ENCODE results near the gene ACTN1. TPM values are rescaled to one million over a fixed set of nuclear protein-coding genes. Genes with fewer than 3 reads are reported as not detected.

Gene ACTN1
- total and polyA plus RNA-seq, 10 of the 15 experiments (the other 5 are each of a cell fraction or from before 2014, with no cell fraction given) = 0.14 to 39.4 (median 2.6) TPM

GRCh38 chr14:68842298-68842697 is 136.8 kb downstream of the ACTN1 start:
- CTCF ChIA-PET = interaction anchor here (0.9 to 5.2 kb wide), 4 partner anchors 18 to 592 kb away, joined by 3 to 231 read pairs (median 4); no protein-coding TSS in a partner anchor
- SMC1A ChIA-PET (ENCODE audit: uncharacterized antibody, unreplicated experiment) = interaction anchor here (0.7 to 3.9 kb wide), 4 partner anchors 16 to 591 kb away, joined by 3 to 41 read pairs (median 26); no protein-coding TSS in a partner anchor
- TF ChIP-seq ETV6 (conservative IDR thresholded peaks at IDR 0.05 in 1 of 2, IDR thresholded peaks at IDR 0.05 in 1 of 2; ENCODE audit: borderline replicate concordance in 1 of 2, low read depth in 1 of 2) (no peak), PRDM15 (CRISPR knock-in tag; IDR thresholded peaks at IDR 0.05) (no peak), SPI1 (IDR thresholded peaks at IDR 0.05; ENCODE audit: borderline replicate concordance, insufficient read depth, low read depth, low read length) (no peak), SIN3A (IDR thresholded peaks at IDR 0.05; ENCODE audit: low read depth, low read length) (no peak), KAT2A (conservative IDR thresholded peaks at IDR 0.05; ENCODE audit: control insufficient read depth, low read depth, low read length) (no peak), PKNOX1 (IDR thresholded peaks at IDR 0.05) (no peak), BMI1 (IDR thresholded peaks at IDR 0.05; ENCODE audit: borderline replicate concordance) (no peak), NKRF (conservative IDR thresholded peaks at IDR 0.05) (no peak), KLF5 (IDR thresholded peaks at IDR 0.05; ENCODE audit: partially characterized antibody) (no peak), PAX5 (IDR thresholded peaks at IDR 0.05; ENCODE audit: borderline replicate concordance, low read depth, low read length) (no peak), EZH2 (IDR thresholded peaks at IDR 0.05; ENCODE audit: borderline replicate concordance, control insufficient read depth, low read depth, low read length) (no peak)
- TF ChIP-seq, protein P1, sequence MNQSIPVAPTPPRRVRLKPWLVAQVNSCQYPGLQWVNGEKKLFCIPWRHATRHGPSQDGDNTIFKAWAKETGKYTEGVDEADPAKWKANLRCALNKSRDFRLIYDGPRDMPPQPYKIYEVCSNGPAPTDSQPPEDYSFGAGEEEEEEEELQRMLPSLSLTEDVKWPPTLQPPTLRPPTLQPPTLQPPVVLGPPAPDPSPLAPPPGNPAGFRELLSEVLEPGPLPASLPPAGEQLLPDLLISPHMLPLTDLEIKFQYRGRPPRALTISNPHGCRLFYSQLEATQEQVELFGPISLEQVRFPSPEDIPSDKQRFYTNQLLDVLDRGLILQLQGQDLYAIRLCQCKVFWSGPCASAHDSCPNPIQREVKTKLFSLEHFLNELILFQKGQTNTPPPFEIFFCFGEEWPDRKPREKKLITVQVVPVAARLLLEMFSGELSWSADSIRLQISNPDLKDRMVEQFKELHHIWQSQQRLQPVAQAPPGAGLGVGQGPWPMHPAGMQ (IDR thresholded peaks at IDR 0.05; ENCODE audit: borderline replicate concordance) = no peak
- TF ChIP-seq, protein P2, sequence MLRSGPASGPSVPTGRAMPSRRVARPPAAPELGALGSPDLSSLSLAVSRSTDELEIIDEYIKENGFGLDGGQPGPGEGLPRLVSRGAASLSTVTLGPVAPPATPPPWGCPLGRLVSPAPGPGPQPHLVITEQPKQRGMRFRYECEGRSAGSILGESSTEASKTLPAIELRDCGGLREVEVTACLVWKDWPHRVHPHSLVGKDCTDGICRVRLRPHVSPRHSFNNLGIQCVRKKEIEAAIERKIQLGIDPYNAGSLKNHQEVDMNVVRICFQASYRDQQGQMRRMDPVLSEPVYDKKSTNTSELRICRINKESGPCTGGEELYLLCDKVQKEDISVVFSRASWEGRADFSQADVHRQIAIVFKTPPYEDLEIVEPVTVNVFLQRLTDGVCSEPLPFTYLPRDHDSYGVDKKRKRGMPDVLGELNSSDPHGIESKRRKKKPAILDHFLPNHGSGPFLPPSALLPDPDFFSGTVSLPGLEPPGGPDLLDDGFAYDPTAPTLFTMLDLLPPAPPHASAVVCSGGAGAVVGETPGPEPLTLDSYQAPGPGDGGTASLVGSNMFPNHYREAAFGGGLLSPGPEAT (IDR thresholded peaks at IDR 0.05; ENCODE audit: low read depth) = no peak

More at GRCh38 chr14:68842298-68842697, 136.8 kb downstream of the ACTN1 start:
- no peaks in the 10 kb centered on the region; the same call in 2 of the 3 replicates for H3K9me3 ChIP-seq (replicated peaks; ENCODE audit: control insufficient read depth, insufficient read depth, low read length)
- H3K4me2 ChIP-seq (ENCODE audit: control insufficient read depth, insufficient read depth) = no peak overlapping the region
- FAIRE-seq = no peak
- H3K9ac ChIP-seq (ENCODE audit: control insufficient read depth, insufficient read depth, low read length) = no peak overlapping the region
- no peak overlapping the region for H2AFZ ChIP-seq (ENCODE audit: control insufficient read depth, low read depth, low read length)
- no peak for DNase-seq (ENCODE audit: low read depth, low spot score)
- ATAC-seq = no peak
- H3K4me3 ChIP-seq = no peak overlapping the region
- no peaks in the 10 kb centered on the region for H3K36me3 ChIP-seq (ENCODE audit: control insufficient read depth in 2 of 2, insufficient read depth in 2 of 2, low read length in 1 of 2)
- BruUV-seq (replicated peaks) = no TSS peak
- intact Hi-C loops (cut with micrococcal nuclease; ENCODE audit: unreplicated experiment) = loop anchor here (10.0 kb wide), 1 partner anchor 1007 kb away; no protein-coding TSS in a partner anchor
- H3K79me2 ChIP-seq (ENCODE audit: control insufficient read depth, insufficient read depth, low read length) = no peaks in the 10 kb centered on the region
- RAD21 ChIA-PET (ENCODE audit: unreplicated experiment) = interaction anchor here (0.8 to 3.2 kb wide), 3 partner anchors 18 to 607 kb away, joined by 3 to 17 read pairs (median 4); no protein-coding TSS in a partner anchor
- in situ Hi-C loops (cut with MboI) = no loop called here
- WGBS (ENCODE audit: insufficient coverage, insufficient replicate concordance, low lambda C conversion rate, missing lambda C conversion rate) = 83% methylated on average over 5 of the region's 5 CpGs
- H4K20me1 ChIP-seq (ENCODE audit: control insufficient read depth, insufficient read depth) = no peaks in the 10 kb centered on the region
- peaks cover 10% of the 10 kb centered on the region; the same call in 1 of the 2 replicates for H3K4me1 ChIP-seq (ENCODE audit: control insufficient read depth, insufficient read depth, low read length)
- H3K27ac ChIP-seq (ENCODE audit: control insufficient read depth, insufficient read depth) = no peak overlapping the region
- POLR2A ChIA-PET = no interaction called here
- no peaks in the 10 kb centered on the region for H3K27me3 ChIP-seq (replicated peaks in 1 of 2; ENCODE audit: control insufficient read depth in 2 of 2, insufficient read depth in 2 of 2, low read length in 1 of 2)

Measured in GM12878 (cell line).